Stimulated activated CD4-positive, alpha-beta T cell treated with anti-CD3 and anti-CD28 coated beads, Interleukin-2, amount 100 ng/mL, for 24 hours (primary cell): Measurements from ENCODE around the gene KCTD15.

ENCODE experiments used
- DNase-seq, 2 donors: peaks; one replicate each; pipeline ENCODE4 v3.0.0-alpha.2; 2020

KCTD15 gene

DNA sequence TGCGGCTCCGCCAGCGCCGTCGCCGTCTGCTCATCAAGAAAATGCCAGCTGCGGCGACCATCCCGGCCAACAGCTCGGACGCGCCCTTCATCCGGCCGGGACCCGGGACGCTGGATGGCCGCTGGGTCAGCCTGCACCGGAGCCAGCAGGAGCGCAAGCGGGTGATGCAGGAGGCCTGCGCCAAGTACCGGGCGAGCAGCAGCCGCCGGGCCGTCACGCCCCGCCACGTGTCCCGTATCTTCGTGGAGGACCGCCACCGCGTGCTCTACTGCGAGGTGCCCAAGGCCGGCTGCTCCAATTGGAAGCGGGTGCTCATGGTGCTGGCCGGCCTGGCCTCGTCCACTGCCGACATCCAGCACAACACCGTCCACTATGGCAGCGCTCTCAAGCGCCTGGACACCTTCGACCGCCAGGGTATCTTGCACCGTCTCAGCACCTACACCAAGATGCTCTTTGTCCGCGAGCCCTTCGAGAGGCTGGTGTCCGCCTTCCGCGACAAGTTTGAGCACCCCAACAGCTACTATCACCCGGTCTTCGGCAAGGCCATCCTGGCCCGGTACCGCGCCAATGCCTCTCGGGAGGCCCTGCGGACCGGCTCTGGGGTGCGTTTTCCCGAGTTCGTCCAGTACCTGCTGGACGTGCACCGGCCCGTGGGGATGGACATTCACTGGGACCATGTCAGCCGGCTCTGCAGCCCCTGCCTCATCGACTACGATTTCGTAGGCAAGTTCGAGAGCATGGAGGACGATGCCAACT lies 24.4 kb upstream of the KCTD15 start:
- DNase-seq, result no peak

DNA sequence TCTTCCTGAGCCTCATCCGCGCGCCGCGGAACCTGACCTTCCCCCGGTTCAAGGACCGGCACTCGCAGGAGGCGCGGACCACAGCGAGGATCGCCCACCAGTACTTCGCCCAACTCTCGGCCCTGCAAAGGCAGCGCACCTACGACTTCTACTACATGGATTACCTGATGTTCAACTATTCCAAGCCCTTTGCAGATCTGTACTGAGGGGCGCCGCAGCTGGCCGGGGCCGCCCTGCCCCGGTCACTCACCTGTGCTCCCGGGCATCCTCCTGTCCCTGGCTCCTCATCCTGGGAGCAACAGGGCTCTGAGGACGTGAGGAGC lies 23.9 kb upstream of the KCTD15 start:
- DNase-seq, result no peak

DNA sequence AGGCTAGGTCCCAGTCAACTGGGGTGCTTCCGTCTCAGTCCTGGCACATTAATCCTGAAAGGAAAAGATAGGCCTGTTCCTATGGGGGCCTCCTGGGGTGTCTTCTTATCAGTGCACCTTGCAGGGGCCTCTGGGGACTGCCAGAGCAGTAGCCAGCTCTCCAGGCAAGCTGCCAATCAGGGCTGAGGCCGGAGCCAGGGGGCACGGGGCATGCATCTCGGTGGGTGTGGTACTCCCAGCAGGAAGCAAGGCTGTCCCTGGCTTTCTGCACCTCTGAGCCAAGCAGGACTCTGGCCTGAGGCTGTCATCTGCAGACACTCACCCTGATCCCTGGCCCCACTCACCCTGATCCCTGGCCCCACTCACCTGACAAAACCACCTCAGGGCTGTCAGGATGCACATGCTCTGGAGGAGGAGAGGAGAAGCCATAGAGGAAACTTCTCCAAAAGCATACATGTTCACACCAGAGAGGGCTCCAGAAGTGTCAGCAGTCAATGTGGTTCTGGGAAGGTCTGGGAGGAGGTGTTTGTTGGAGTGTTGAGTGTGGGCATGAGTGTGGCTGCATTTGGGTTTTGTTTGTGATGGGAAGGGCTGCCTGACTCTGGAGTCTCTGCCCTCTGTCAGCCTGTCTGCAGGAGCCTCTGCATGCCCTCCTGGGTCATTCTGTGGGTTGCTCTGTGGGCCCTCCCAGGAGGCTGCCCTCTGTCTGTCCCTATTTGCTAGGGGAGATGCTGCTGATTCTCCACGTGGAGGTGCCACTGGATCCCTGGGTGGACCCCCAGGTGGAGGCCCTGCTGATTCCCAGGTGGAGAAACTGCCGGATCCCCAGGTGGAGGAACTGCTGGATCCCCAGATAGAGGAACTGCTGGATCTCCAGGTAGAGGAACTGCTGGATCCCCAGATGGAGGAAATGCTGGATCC lies 22.7 kb upstream of the KCTD15 start:
- DNase-seq, result no peak

DNA sequence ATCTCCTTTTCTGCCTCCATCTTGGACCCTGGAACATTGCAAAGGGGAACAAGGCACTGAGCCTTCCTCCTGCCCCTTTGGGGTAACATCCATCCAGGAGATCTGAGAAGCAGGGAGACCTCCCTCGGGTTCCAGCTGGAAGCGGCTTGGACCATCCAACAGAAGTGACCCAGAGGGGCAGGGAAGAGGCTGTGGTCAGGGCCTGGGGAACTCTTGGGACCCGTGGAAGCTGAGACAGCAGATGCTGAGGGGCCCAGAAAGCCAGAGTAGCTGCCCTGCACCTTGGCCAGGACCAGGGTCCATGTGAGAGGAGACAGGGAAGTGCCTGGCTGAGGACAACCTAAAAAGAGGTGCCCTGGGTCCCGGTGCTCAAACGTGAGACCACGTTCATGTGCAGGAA lies 21.9 kb upstream of the KCTD15 start:
- no peak for DNase-seq

DNA sequence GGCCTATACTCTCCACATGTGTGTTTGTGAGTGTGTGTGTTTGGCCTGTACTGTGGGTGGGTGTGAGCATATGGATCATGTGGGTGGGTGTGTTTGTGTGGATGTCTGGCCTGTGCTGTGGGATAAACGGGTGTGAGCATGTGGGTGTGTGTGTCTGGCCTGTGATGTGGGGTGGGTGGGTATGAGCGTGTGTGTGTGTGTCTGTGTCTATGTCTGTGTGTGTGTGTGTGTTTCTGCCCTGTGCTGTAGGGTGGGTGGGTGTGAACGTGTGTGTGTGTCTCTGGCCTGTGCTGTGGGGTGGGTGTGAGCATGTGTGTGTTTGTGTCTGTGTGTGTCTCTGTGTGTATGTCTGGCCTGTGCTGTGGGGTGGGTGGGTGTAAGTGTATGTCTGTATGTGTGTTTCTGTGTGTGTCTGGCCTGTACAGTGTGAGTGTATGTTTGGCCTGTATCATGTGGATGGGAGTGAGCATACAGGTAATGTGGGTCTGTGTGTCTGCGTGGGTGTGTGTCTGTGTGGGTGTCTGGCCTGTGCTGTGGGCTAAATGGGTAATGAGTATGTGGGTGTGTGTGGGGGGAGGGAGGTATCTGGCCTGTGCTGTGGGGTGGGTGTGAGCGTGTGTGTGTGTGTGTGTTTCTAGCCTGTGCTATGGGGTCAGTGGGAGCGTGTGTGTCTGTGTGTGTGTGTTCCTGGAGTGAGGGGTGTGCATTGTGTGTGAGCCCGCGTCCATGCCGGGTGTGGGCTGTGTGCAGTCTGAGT lies 20.8 kb upstream of the KCTD15 start:
- DNase-seq, result no peak

DNA sequence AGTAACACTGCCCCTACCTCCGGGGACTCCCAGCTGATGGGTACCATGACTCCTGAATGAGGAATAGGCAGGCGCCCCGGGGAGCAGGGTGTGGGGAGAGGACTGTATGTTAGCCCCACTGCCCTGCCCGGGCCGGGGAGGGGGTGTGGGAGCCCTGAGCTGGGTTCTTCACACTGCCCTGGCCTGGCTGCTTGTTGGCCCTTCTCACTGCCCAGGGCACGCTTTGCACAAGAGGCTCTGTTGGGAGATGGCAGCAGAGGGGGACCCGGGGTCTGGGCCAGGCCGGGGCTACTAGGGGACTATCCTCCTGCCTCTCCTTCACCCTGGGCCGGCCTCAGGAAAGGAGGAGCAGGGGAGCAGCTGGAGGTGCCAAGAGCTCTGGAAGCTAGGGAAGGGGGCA lies 19.3 kb upstream of the KCTD15 start:
- DNase-seq, result no peak

DNA sequence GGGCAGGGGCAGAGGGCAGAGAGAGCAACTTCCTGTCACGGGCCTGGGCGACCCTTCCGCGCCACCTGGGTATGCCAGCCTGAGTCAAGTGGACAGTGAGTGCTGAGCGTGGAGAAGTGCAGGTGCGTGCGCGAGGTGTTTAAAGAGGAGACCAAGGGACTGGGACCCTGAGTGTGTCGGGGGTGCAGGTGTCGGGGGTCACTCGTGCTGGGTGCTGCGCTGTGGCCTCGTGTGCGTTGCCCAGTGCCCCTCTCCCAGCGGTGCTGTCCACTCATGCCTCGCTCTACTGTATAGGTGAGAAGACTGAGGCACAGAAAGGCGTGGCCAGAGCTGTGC lies 18.9 kb upstream of the KCTD15 start:
- DNase-seq, result no peak

DNA sequence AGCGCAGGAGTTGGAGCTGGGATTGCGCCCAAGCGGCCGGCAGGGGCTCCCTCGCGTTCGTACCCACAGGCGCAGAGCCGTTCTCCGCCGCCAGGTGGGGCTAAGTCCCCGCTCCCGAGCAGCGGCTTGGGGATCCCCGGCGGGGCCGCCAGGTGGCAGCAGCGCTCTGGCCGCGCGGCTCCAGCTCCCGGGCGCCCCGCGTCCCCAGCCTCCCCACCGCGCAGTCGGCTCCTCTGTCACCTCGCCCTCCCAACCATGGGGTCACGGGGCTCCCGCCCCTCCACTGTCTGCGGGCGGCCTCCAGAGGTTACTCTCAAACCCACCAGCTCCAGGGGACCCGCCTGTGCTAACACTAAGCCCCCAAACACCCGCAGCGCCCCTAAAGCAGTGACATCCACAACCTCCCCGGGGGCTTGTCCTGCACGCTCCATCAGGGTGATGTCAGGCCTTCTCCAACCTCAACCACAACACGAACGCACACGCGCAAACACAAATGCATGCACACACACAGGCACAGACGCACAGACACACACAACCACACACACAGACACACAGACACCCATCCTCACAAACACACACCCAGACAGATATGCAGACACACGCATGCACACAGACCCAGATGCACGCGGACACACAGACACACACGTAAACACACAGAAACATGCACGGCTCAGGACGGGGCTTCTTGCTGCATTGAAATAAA lies 18.4 kb upstream of the KCTD15 start:
- peak; percentile 89 to 90 for DNase-seq

DNA sequence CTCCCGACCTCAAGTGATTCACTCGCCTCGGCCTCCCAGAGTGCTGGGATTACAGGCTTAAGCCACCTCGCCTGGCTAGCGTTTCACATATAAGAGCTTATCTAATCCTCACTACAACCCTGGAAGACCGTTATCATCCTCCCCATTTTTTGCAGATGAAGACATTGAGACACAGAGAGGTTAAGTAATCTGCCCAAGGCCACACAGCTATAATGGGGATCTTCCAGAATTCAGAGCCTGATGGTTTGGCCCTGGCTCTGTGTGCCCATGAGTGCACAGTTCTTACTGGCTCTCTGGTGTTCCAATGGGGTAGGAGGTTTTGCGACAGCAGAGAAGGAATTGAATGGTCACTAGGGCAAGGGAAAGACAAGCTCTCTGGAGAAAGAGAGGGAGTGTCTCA lies 16.8 kb upstream of the KCTD15 start:
- DNase-seq, result no peak

DNA sequence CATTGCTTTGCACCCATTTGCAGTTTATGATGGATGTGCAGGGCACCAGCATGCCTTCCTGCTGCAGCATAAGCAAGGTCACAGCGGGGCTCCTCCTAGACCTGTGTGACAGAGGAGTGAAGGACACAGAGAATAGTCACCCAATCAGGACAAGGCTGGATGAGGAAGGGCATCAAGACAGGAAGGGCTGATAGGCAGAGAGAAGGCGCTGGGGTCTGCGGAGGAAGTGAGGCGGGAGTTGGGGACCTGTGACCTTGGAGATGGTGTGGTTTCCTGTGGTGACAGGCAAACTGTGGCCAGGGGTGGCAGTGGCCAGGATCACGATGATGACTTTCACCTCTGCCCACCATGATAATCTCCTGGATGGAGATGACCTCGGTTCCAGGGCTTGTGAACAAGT lies 16.4 kb upstream of the KCTD15 start:
- no peak for DNase-seq

DNA sequence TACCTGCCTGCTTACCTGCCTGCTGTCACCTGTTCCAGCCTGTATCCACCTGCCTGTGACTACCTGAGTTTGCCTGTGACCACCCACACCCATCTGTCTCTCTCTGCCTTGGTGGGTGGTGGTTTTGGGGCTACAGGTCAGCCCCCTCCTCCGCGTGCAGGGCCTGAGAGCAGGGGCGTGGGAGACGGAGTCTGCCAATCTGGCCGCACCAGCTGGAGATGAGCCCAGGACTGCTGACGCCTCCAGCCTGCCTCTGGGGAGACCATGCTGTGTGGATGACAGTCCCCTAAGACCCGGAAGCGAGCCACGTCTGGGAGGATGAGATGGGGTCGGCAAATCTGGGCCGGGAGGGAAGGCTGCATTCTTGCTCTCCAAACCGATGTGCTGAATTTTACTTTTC lies 15.9 kb upstream of the KCTD15 start:
- no peak for DNase-seq

DNA sequence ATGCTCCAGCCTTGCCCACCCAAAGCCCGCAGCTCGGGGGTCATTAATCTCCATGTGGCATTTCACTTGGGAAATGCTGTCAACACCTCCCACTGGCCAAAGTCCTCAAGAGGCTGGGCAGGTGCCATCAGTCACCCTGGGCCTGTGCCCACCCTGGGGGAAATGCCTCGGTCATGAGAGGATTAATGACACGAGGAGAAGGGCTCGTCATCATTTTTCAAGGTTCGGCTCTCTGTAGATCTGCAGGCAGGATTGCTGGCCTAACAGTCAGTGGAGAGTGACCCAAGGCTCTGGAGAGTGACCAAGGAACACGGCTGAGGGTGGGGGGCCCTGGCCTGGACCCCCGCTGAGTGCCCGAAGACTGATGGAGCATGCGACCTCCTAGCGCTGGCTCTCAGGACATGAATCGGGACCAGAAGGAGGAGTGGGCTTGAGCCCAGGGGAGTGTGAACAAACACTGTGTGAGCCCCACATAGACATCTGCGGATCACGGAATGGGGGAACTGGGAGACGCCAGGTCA lies 15.2 kb upstream of the KCTD15 start:
- DNase-seq, result no peak

DNA sequence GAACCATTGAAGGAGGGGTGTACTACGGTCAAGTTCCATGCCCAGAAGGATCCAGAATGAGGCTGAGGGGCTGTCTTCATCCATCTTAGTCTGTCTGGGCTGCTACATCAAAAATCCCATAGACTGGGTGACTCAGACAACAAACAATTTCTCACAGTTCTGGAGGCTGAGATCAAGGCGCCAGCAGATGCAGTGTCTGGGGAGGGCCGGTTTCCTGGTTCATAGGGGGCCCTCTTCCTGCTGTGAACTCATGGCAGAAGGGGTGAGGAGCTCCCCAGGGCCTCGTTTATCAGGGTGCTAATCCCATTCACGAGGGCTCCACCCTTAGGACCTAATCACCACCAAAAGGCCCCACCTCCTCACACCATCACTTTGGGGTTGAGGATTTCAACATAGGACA lies 14.7 kb upstream of the KCTD15 start:
- DNase-seq, result no peak

DNA sequence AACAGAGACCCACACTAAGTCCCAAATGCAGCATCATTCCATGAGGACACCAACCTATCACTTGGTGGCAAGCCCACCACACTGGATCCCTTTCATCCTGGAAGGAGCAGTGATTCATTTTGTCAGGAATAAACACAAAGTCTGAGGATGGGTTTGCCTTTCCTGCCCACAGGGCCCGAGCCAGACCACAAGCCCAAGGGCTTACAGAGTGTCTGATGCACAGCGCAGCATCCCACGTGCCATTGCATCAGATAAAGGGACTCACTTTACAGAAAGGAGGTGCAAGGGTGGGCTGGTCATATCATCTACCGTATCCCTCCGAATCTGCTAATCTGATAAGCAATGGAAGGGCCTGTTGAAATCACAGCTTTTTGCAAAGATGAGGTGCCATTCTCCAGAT lies 12.2 kb upstream of the KCTD15 start:
- no peak for DNase-seq

DNA sequence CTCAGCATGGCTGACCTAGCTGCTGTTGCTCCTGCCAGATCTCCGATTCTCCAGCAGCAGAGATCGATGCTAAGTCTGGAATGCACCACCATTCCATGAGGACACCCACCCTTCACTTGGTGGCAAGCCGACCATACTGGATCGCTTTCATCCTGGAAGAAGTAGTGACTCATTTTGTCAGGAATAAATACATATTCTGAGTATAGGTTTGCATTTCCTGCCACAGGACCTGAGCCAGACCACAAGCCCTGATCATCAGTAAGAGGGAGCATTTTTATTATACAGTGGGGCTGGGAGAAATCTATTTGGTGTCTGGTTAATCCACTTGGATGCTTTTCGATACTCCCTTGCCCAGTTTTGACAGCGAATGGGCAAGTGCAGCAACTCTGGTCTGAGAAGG lies 10.9 kb upstream of the KCTD15 start:
- no peak for DNase-seq

DNA sequence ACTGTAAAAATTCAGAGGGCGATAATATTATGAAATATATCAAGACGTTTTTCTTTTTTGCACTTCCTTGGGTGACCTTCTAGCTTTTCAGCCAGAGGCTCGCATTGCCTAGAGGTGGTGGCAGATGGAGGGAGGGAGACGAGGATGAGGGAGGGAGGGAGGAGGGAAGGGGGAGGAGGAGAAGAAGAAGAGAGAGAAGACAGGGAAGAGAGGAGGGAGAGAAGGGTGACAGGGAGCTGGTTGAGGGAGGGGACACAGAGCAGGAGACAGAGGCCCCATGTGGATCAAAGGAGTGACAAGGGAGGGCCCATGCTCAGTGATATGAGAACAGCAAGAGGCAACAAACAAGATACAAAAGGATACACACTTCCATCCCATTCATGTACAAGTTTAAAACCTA lies 8.0 kb upstream of the KCTD15 start:
- DNase-seq, result no peak

DNA sequence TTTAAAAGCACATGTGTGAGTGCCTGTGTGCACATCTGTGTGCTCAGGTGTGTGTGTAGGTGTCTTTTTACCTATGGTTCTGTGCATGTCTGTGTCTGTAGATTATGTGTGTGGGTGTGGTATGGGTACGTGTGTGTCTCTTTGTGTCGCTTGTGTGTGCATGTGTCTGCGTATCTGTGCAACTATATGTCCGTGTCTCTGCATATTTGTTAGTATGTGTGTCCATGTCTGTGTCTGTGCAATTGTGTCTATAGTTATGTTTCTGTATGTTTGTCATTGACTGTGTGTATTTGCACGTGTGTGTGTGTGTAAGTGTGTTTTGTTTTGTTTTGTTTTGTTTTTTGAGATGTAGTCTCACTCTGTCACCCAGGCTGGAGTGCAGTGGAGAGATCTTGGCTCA lies 7.3 kb upstream of the KCTD15 start:
- DNase-seq, result no peak

DNA sequence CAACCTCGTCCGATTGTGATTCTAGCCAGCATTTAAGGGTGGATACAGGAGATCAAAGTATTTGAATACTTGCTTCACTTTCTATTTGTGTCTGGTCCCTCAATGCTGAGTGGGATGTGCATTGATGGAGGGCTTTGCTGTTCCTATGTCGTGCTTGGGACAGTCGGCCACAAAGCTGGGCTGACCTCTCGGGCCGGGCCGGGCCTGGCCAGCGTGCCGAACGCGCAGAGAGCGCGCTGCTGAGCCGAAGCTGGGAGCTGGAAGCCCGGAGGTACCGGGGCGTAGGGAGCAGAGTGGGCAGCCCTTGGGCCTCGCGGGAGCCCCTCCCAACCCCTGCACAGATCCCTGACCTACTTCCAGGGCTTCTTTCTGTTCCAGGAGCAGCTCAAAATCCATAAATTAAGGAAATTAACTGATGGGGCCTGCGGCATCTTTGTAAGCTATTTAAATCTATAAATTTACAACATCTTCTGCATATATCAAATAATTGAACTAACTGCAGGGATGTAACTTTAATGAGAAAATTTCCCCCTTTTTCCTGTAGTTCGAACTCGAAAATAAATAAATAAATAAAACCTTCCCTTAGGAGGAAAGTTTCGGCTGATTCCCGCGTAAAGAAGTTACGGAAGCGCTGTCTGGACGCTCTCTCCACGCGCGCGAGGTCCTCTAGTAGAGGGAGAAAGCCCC lies 1.8 kb upstream of the KCTD15 start:
- no peak for DNase-seq

DNA sequence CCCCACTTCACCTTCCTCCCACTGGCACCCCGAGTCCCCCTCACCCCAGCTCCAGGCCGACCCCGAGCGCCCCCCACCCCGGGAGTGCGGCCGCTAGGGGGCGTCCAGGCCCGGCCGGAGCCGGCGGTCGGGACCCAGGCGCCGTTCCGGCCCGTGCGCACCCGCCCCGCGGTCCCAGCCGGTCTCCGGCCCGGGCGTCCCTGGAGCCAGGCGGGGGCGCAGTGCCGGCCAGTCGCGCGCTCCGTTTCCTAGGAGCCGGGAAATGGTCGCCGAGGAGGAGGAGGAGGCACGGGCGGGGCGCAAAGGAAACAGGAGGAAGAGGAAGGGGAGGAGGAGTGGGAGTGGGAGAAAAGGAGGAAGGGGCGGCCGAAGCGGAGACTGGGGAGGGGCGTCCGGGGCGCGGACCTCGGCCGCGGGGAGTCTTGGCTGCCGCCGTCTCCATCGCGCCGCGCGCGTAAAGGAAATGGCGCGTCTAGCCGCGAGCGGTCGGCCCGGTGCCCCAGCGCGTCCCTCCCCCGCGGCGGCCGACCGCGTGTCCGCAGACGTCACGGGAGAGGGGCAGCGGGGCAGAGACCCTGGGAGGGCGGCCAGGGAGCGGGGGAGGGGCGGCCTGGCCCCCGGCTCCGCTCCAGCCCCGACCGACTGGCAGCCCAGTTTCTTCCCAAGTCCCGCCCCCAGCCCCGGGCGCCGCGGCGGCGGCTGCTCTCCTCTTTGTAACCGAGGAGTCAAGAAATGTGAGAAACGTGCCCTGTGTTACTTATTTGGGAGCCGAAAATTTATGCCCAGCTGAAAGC lies 1.1 kb upstream of the KCTD15 start:
- peak; percentile 70 to 72 for DNase-seq

DNA sequence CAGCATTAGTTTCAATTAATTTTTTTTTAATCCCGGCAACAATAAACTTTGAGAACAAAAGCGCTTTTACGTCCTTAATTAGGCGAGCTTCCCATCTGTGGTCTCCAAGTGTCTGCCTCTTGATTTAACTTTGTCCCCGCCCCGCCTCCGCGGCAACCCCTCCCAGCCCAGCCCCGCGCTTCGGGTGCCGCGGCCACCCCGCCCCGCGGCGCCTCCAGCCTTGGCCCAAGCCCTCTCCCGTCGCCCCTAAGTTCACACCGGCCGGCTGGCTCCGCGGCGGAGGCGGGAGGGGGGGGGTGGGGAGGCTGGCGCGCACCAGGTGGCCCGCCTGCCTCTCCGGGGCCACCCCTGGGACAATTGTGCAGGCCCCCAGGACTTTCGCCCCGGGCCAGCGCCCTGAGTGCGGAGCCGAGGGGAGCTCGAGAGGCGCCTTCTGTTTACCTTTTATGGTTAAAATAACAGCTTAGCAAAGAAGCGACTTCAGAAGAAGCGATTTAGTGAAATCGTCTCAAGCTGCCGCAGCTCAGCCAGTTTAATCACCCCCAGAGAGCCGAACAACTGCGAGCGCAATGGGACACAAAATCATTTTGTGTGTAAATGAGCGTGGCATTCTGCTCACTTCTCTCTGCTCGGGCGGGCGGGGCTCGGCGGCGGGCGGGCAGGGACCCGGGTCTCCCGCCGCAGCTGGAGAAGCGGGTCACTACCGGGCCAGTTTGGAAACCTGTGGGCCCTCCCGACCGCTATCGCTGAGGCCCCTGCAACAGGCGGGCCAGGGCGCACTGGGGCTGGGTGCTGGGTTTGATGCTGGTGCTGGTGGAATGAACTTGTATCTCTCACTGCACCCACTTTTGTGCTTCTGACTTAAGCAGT lies 1.4 kb downstream of the KCTD15 start:
- DNase-seq, result peak; percentile 34 to 48
